ENCODE results near the gene NFATC2. TPM values are rescaled to one million over a fixed set of nuclear protein-coding genes. Genes with fewer than 3 reads are reported as not detected.
"Not testable (repeated sequence)": the region's sequence is repeated elsewhere in the genome, so short reads cannot be mapped to it uniquely, and the experiment has no call there.

NFATC2 gene
- polyA plus RNA-seq, 2 donors = 0.75 to 0.90 TPM

GRCh38 chr20:51543422-51543788, 886 bp upstream of the NFATC2 start:
- H3K4me1 ChIP-seq (ENCODE audit: control insufficient read depth in 2 of 2, insufficient read depth in 2 of 2, low read length in 1 of 2) = peaks cover 7 to 18% of the 10 kb centered on the region in 2 donors
- H3K9me3 ChIP-seq (ENCODE audit: control insufficient read depth in 2 of 2, insufficient read depth in 1 of 2, low read depth in 1 of 2, low read length in 1 of 2) = no peaks in the 10 kb centered on the region
- no peaks in the 10 kb centered on the region for H3K36me3 ChIP-seq (ENCODE audit: control insufficient read depth in 2 of 2, insufficient read depth in 2 of 2, low read length in 1 of 2)
- no peak overlapping the region for H3K4me3 ChIP-seq (ENCODE audit: low read depth in 1 of 2, low read length in 2 of 2)
- 39 to 55% methylated on average over 7 of the region's 7 CpGs for WGBS, 2 donors
- no peaks in the 10 kb centered on the region for H3K27me3 ChIP-seq (ENCODE audit: control insufficient read depth in 1 of 2, insufficient read depth in 2 of 2, low read length in 2 of 2)
- no peak overlapping the region for H3K27ac ChIP-seq (ENCODE audit: low read depth in 2 of 2, low read length in 1 of 2)

GRCh38 chr20:51542033-51542570, 417 bp downstream of the NFATC2 start:
- Histone ChIP-seq H3K36me3 (ENCODE audit: control insufficient read depth in 2 of 2, insufficient read depth in 2 of 2, low read length in 1 of 2) (no peaks in the 10 kb centered on the region), H3K27me3 (ENCODE audit: control insufficient read depth in 1 of 2, insufficient read depth in 2 of 2, low read length in 2 of 2) (no peaks in the 10 kb centered on the region), H3K27ac (ENCODE audit: low read depth in 2 of 2, low read length in 1 of 2) (peak overlapping the region; percentile 78 to 81), H3K9me3 (ENCODE audit: control insufficient read depth in 2 of 2, insufficient read depth in 1 of 2, low read depth in 1 of 2, low read length in 1 of 2) (no peaks in the 10 kb centered on the region), H3K4me3 (ENCODE audit: low read depth in 1 of 2, low read length in 2 of 2) (peak overlapping the region; percentile 50 to 53), H3K4me1 (ENCODE audit: control insufficient read depth in 2 of 2, insufficient read depth in 2 of 2, low read length in 1 of 2) (peaks cover 7 to 18% of the 10 kb centered on the region in 2 donors)
- WGBS, 2 donors = 16 to 17% methylated on average over 18 to 29 of the region's 29 CpGs

GRCh38 chr20:51541189-51542032, 1.1 kb downstream of the NFATC2 start:
- peak overlapping the region; percentile 50 to 53 for H3K4me3 ChIP-seq (ENCODE audit: low read depth in 1 of 2, low read length in 2 of 2)
- peak overlapping the region; percentile 78 to 81 for H3K27ac ChIP-seq (ENCODE audit: low read depth in 2 of 2, low read length in 1 of 2)
- H3K36me3 ChIP-seq (ENCODE audit: control insufficient read depth in 2 of 2, insufficient read depth in 2 of 2, low read length in 1 of 2) = no peaks in the 10 kb centered on the region
- peaks cover 7 to 18% of the 10 kb centered on the region in 2 donors for H3K4me1 ChIP-seq (ENCODE audit: control insufficient read depth in 2 of 2, insufficient read depth in 2 of 2, low read length in 1 of 2)
- H3K27me3 ChIP-seq (ENCODE audit: control insufficient read depth in 1 of 2, insufficient read depth in 2 of 2, low read length in 2 of 2) = no peaks in the 10 kb centered on the region
- no peaks in the 10 kb centered on the region for H3K9me3 ChIP-seq (ENCODE audit: control insufficient read depth in 2 of 2, insufficient read depth in 1 of 2, low read depth in 1 of 2, low read length in 1 of 2)
- WGBS, 2 donors = 13 to 16% methylated on average over 13 of the region's 13 CpGs

- WGBS, 2 donors = 21 to 25% methylated on average over 6 of the region's 6 CpGs
- Histone ChIP-seq H3K4me3 (ENCODE audit: low read depth in 1 of 2, low read length in 2 of 2) (peak overlapping the region in 1 of 2 donors; percentile 53), H3K27ac (ENCODE audit: low read depth in 2 of 2, low read length in 1 of 2) (peak overlapping the region in 1 of 2 donors; percentile 78), H3K36me3 (ENCODE audit: control insufficient read depth in 2 of 2, insufficient read depth in 2 of 2, low read length in 1 of 2) (no peaks in the 10 kb centered on the region), H3K27me3 (ENCODE audit: control insufficient read depth in 1 of 2, insufficient read depth in 2 of 2, low read length in 2 of 2) (no peaks in the 10 kb centered on the region), H3K4me1 (ENCODE audit: control insufficient read depth in 2 of 2, insufficient read depth in 2 of 2, low read length in 1 of 2) (peaks cover 7 to 18% of the 10 kb centered on the region in 2 donors), H3K9me3 (ENCODE audit: control insufficient read depth in 2 of 2, insufficient read depth in 1 of 2, low read depth in 1 of 2, low read length in 1 of 2) (no peaks in the 10 kb centered on the region)
Observed at GRCh38 chr20:51540580-51540979, 1.9 kb downstream of the NFATC2 start.

GRCh38 chr20:51540074-51540473, 2.4 kb downstream of the NFATC2 start:
- peaks cover 7 to 18% of the 10 kb centered on the region in 2 donors for H3K4me1 ChIP-seq (ENCODE audit: control insufficient read depth in 2 of 2, insufficient read depth in 2 of 2, low read length in 1 of 2)
- not testable (repeated sequence) for H3K27ac ChIP-seq (ENCODE audit: low read depth in 2 of 2, low read length in 1 of 2); H3K27me3 ChIP-seq (ENCODE audit: control insufficient read depth in 1 of 2, insufficient read depth in 2 of 2, low read length in 2 of 2)

GRCh38 chr20:51536116-51537069, 6.1 kb downstream of the NFATC2 start:
- 64 to 77% methylated on average over 6 of the region's 6 CpGs for WGBS, 2 donors
- peaks cover 0 to 13% of the 10 kb centered on the region in 2 donors for H3K4me1 ChIP-seq (ENCODE audit: control insufficient read depth in 2 of 2, insufficient read depth in 2 of 2, low read length in 1 of 2)
- H3K9me3 ChIP-seq (ENCODE audit: control insufficient read depth in 2 of 2, insufficient read depth in 1 of 2, low read depth in 1 of 2, low read length in 1 of 2) = no peaks in the 10 kb centered on the region
- no peak overlapping the region for H3K4me3 ChIP-seq (ENCODE audit: low read depth in 1 of 2, low read length in 2 of 2)
- no peak overlapping the region for H3K27ac ChIP-seq (ENCODE audit: low read depth in 2 of 2, low read length in 1 of 2)
- H3K27me3 ChIP-seq (ENCODE audit: control insufficient read depth in 1 of 2, insufficient read depth in 2 of 2, low read length in 2 of 2) = no peaks in the 10 kb centered on the region
- no peaks in the 10 kb centered on the region for H3K36me3 ChIP-seq (ENCODE audit: control insufficient read depth in 2 of 2, insufficient read depth in 2 of 2, low read length in 1 of 2)

More at GRCh38 chr20:51540074-51540473, 2.4 kb downstream of the NFATC2 start:
- not testable (repeated sequence) for H3K9me3 ChIP-seq (ENCODE audit: control insufficient read depth in 2 of 2, insufficient read depth in 1 of 2, low read depth in 1 of 2, low read length in 1 of 2); H3K36me3 ChIP-seq (ENCODE audit: control insufficient read depth in 2 of 2, insufficient read depth in 2 of 2, low read length in 1 of 2); H3K4me3 ChIP-seq (ENCODE audit: low read depth in 1 of 2, low read length in 2 of 2)
- 82 to 85% methylated on average over 7 of the region's 7 CpGs for WGBS, 2 donors

GRCh38 chr20:51535674-51536073, 6.8 kb downstream of the NFATC2 start:
- no peaks in the 10 kb centered on the region for H3K27me3 ChIP-seq (ENCODE audit: control insufficient read depth in 1 of 2, insufficient read depth in 2 of 2, low read length in 2 of 2)
- H3K36me3 ChIP-seq (ENCODE audit: control insufficient read depth in 2 of 2, insufficient read depth in 2 of 2, low read length in 1 of 2) = no peaks in the 10 kb centered on the region
- peaks cover 2 to 11% of the 10 kb centered on the region in 2 donors for H3K4me1 ChIP-seq (ENCODE audit: control insufficient read depth in 2 of 2, insufficient read depth in 2 of 2, low read length in 1 of 2)
- no peak overlapping the region for H3K27ac ChIP-seq (ENCODE audit: low read depth in 2 of 2, low read length in 1 of 2)
- no peaks in the 10 kb centered on the region for H3K9me3 ChIP-seq (ENCODE audit: control insufficient read depth in 2 of 2, insufficient read depth in 1 of 2, low read depth in 1 of 2, low read length in 1 of 2)
- 60 to 65% methylated on average over 2 of the region's 2 CpGs for WGBS, 2 donors
- H3K4me3 ChIP-seq (ENCODE audit: low read depth in 1 of 2, low read length in 2 of 2) = no peak overlapping the region

- H3K4me3 ChIP-seq (ENCODE audit: low read depth in 1 of 2, low read length in 2 of 2) = no peak overlapping the region
- peaks cover 2 to 9% of the 10 kb centered on the region in 2 donors for H3K4me1 ChIP-seq (ENCODE audit: control insufficient read depth in 2 of 2, insufficient read depth in 2 of 2, low read length in 1 of 2)
- H3K36me3 ChIP-seq (ENCODE audit: control insufficient read depth in 2 of 2, insufficient read depth in 2 of 2, low read length in 1 of 2) = no peaks in the 10 kb centered on the region
- no peaks in the 10 kb centered on the region for H3K9me3 ChIP-seq (ENCODE audit: control insufficient read depth in 2 of 2, insufficient read depth in 1 of 2, low read depth in 1 of 2, low read length in 1 of 2)
- no peak overlapping the region for H3K27ac ChIP-seq (ENCODE audit: low read depth in 2 of 2, low read length in 1 of 2)
- 85 to 89% methylated on average over 4 of the region's 4 CpGs for WGBS, 2 donors
- no peaks in the 10 kb centered on the region for H3K27me3 ChIP-seq (ENCODE audit: control insufficient read depth in 1 of 2, insufficient read depth in 2 of 2, low read length in 2 of 2)
Observed at GRCh38 chr20:51535075-51535386, 7.5 kb downstream of the NFATC2 start.
